CD4-positive, CD25-positive, alpha-beta regulatory T cell (primary cell): ENCODE measurements around the gene SRF. TPM values are rescaled to one million over a fixed set of nuclear protein-coding genes. Genes with fewer than 3 reads are reported as not detected.

ENCODE experiments used
- ATAC-seq, 2 donors: fragments of 150-1000 bp; cut with Tn5 transposase; one replicate each; pipeline ENCODE4 v1.10.0; 2021; ENCODE audit warnings: low read depth in 2 of 2, moderate number of reproducible peaks in 2 of 2, moderate library complexity in 1 of 2
- DNase-seq, 3 donors: peaks; one replicate each; pipeline versions ENCODE4 v3.0.0 to v3.0.0-alpha.2; 2012 to 2022; ENCODE audit warnings: mixed read lengths in 1 of 3
- H3K27ac ChIP-seq: one replicate; pipeline ENCODE4 v1.7.0; 2013; ENCODE audit warnings: mild to moderate bottlenecking, low read length; ENCODE audit not compliant: insufficient read depth, poor library complexity, severe bottlenecking
- H3K27me3 ChIP-seq: one replicate; pipeline ENCODE4 v1.7.0; 2013; ENCODE audit warnings: low read length; ENCODE audit not compliant: control insufficient read depth, insufficient read depth
- H3K36me3 ChIP-seq: one replicate; pipeline ENCODE4 v1.7.0; 2013; ENCODE audit warnings: mild to moderate bottlenecking, low read length, moderate library complexity; ENCODE audit not compliant: control insufficient read depth, insufficient read depth
- H3K4me1 ChIP-seq: 2 replicates; pipeline ENCODE4 v1.7.0; 2013; ENCODE audit warnings: mild to moderate bottlenecking, low read length; ENCODE audit not compliant: insufficient read depth, control insufficient read depth, poor library complexity, severe bottlenecking
- H3K4me3 ChIP-seq: one replicate; pipeline ENCODE4 v1.7.0; 2013; ENCODE audit warnings: low read depth, mild to moderate bottlenecking, low read length, moderate library complexity
- H3K9me3 ChIP-seq, 2 experiments: 1 replicate in 1 of 2; 2 replicates in 1 of 2; pipeline ENCODE4 v1.7.0; 2013; ENCODE audit warnings: low read length in 2 of 2, mild to moderate bottlenecking in 1 of 2, moderate library complexity in 1 of 2; ENCODE audit not compliant: control insufficient read depth in 2 of 2
- H3K27ac Mint-ChIP-seq, 3 donors: one replicate each; pipeline ENCODE4 v1.8.0; 2020 to 2022; ENCODE audit warnings: mild to moderate bottlenecking in 3 of 3, mixed read lengths in 3 of 3, moderate library complexity in 2 of 3
- H3K27me3 Mint-ChIP-seq: one replicate; pipeline ENCODE4 v1.8.0; 2022; ENCODE audit warnings: mild to moderate bottlenecking, mixed read lengths
- H3K36me3 Mint-ChIP-seq: one replicate; pipeline ENCODE4 v1.8.0; 2020; ENCODE audit warnings: mixed read lengths
- H3K4me1 Mint-ChIP-seq, 4 donors: one replicate each; pipeline ENCODE4 v1.8.0; 2020 to 2022; ENCODE audit warnings: mixed read lengths in 4 of 4, mild to moderate bottlenecking in 1 of 4
- H3K4me3 Mint-ChIP-seq, 4 donors: one replicate each; pipeline ENCODE4 v1.8.0; 2020 to 2022; ENCODE audit warnings: mild to moderate bottlenecking in 4 of 4, mixed read lengths in 4 of 4, moderate library complexity in 3 of 4
- H3K9me3 Mint-ChIP-seq, 7 donors: one replicate each; pipeline ENCODE4 v1.8.0; 2020 to 2022; ENCODE audit warnings: mixed read lengths in 7 of 7, mild to moderate bottlenecking in 3 of 7, moderate library complexity in 2 of 7
- polyA plus RNA-seq, 4 donors: library from polyadenylated mRNA; unstranded; fragments of 300-500 nt; fragmentation: Illumina TruSeq; gene quantifications; one replicate each; pipeline ENCODE4 v1.2.3, GENCODE V29; 2021
- total RNA-seq: library from RNA; stranded (reverse); gene quantifications from one replicate; pipeline ENCODE4 v1.2.3, GENCODE V29; 2022

Gene SRF
- total and polyA plus RNA-seq, 5 donors from 2014 or later: 3.3 to 24.0 (median 5.0) TPM

DNA sequence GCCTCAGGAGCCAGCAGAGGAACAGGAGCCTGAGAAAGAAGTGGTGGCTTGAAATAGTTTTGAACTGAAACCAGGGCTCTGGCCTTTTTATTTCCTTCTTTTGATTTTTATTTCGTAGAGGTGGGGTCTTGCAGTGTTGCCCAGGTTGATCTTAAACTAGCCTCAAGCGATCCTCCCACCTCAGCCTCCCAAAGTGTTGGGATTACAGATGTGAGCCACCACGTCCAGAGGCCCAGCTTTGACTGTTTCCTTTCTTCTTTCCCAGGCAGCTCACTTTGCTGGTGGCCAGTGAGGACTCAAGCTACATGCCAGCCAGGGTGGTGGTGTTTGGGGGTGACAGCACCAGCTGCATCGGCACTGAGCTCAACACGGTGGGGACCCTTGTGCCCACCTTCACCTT lies 31.4 kb downstream of the SRF start:
- no peaks in the 10 kb centered on the region for H3K4me1 ChIP-seq
- no peak overlapping the region for H3K27ac ChIP-seq
- Mint-ChIP-seq H3K36me3 (peaks cover 57% of the 10 kb centered on the region), H3K4me1 (peaks cover 0 to 9% (median 2%) of the 10 kb centered on the region in 4 donors), H3K27me3 (no peaks in the 10 kb centered on the region), H3K9me3 (no peaks in the 10 kb centered on the region), H3K4me3 (no peak overlapping the region), H3K27ac (peak overlapping the region in 1 of 3 donors; percentile 53)
- no peak overlapping the region for H3K4me3 ChIP-seq
- ATAC-seq (no peak), DNase-seq (no peak)
- no peaks in the 10 kb centered on the region for H3K27me3 ChIP-seq
- peaks cover 31% of the 10 kb centered on the region for H3K36me3 ChIP-seq
- no peaks in the 10 kb centered on the region for H3K9me3 ChIP-seq

- no peaks in the 10 kb centered on the region for H3K9me3 ChIP-seq
- H3K27me3 Mint-ChIP-seq: no peaks in the 10 kb centered on the region
- DNase-seq (no peak), ATAC-seq (no peak)
- H3K4me3 Mint-ChIP-seq: no peak overlapping the region
- no peak overlapping the region for H3K4me3 ChIP-seq
- peaks cover 54% of the 10 kb centered on the region for H3K36me3 Mint-ChIP-seq
- peaks cover 0 to 9% (median 2%) of the 10 kb centered on the region in 4 donors for H3K4me1 Mint-ChIP-seq
- no peak overlapping the region for H3K27ac Mint-ChIP-seq
- H3K9me3 Mint-ChIP-seq: no peaks in the 10 kb centered on the region
- peaks cover 26% of the 10 kb centered on the region for H3K36me3 ChIP-seq
- no peaks in the 10 kb centered on the region for H3K4me1 ChIP-seq
- H3K27me3 ChIP-seq: no peaks in the 10 kb centered on the region
- no peak overlapping the region for H3K27ac ChIP-seq
These were observed 32.1 kb downstream of the SRF start for GRCh38 chr6:43203029-43203717.

DNA sequence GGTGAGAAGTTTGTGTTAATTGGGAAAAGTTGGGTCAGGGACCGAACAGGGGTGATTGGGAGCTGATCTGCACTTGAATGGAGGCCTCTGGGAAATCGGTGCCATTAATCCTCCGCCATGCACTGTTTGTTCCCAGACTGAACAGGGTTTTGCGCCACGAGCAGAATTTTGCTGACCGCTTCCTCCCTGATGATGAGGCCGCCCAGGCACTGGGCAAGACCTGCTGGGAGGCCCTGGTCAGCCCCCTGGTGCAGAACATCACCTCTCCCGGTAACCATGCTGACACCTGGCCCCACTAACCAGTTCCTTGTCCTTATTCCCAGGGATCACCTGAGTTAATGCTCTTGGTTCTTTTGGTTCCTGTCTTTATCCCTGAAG lies 32.6 kb downstream of the SRF start:
- Histone ChIP-seq H3K27me3 (no peaks in the 10 kb centered on the region), H3K4me1 (no peaks in the 10 kb centered on the region), H3K4me3 (no peak overlapping the region), H3K9me3 (no peaks in the 10 kb centered on the region), H3K27ac (no peak overlapping the region), H3K36me3 (peaks cover 26% of the 10 kb centered on the region)
- Mint-ChIP-seq H3K36me3 (peaks cover 54% of the 10 kb centered on the region), H3K27ac (peak overlapping the region in 2 of 3 donors; percentile 5 to 64), H3K4me1 (peaks cover 0 to 9% (median 2%) of the 10 kb centered on the region in 4 donors), H3K9me3 (no peaks in the 10 kb centered on the region), H3K27me3 (no peaks in the 10 kb centered on the region), H3K4me3 (peak overlapping the region in 1 of 4 donors; percentile 32)
- ATAC-seq (no peak), DNase-seq (no peak)

DNA sequence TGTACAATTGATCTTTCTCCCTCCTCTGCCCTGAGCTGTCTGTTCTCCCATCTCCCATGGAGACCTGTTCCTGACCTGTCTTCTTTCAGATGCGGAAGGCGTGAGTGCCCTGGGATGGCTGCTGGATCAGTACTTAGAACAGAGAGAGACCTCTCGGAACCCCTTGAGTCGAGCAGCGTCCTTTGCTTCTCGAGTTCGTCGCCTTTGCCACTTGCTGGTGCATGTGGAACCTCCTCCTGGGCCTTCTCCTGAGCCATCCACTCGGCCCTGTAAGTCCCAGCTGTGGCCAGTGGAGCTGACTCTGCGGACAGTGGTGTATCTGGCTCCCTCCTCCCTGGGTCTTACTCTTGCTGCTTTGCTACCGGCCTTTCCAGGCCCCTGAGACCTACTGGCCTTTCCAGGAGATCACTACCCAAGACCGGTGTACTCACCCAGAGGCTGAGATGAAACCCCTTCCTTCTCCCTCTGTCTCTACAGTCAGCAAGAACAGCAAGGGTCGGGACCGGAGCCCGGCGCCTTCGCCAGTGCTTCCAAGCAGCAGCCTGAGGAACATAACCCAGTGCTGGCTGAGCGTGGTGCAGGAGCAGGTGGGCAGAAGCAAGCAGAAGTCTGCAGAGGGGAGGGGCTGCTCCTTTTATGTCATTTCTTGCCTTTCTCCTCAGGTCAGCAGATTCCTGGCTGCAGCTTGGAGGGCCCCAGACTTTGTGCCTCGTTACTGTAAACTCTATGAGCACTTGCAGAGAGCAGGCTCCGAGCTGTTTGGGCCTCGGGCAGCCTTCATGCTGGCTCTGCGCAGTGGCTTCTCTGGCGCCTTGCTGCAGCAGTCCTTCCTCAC lies 33.4 kb downstream of the SRF start:
- ATAC-seq (no peak), DNase-seq (no peak)
- H3K36me3 Mint-ChIP-seq: peaks cover 53% of the 10 kb centered on the region

GRCh38 chr6:43205849-43206248 lies 34.8 kb downstream of the SRF start:
- H3K9me3 Mint-ChIP-seq: no peaks in the 10 kb centered on the region
- H3K27ac Mint-ChIP-seq: peak overlapping the region in 1 of 3 donors; percentile 63
- Histone ChIP-seq H3K27me3 (no peaks in the 10 kb centered on the region), H3K9me3 (no peaks in the 10 kb centered on the region), H3K4me3 (no peak overlapping the region), H3K27ac (no peak overlapping the region), H3K4me1 (no peaks in the 10 kb centered on the region), H3K36me3 (peaks cover 14% of the 10 kb centered on the region)
- H3K36me3 Mint-ChIP-seq: peaks cover 41% of the 10 kb centered on the region
- DNase-seq (no peak), ATAC-seq (no peak)
- H3K4me1 Mint-ChIP-seq: peaks cover 0 to 8% (median 1%) of the 10 kb centered on the region in 4 donors
- H3K4me3 Mint-ChIP-seq: no peak overlapping the region
- no peaks in the 10 kb centered on the region for H3K27me3 Mint-ChIP-seq

More for the DNA sequence above, 33.4 kb downstream of the SRF start:
- Histone ChIP-seq H3K4me1 (no peaks in the 10 kb centered on the region), H3K27ac (no peak overlapping the region), H3K36me3 (peaks cover 23% of the 10 kb centered on the region), H3K27me3 (no peaks in the 10 kb centered on the region), H3K4me3 (no peak overlapping the region), H3K9me3 (no peaks in the 10 kb centered on the region)
- H3K27ac Mint-ChIP-seq: peak overlapping the region in 2 of 3 donors; percentile 49 to 64
- no peaks in the 10 kb centered on the region for H3K9me3 Mint-ChIP-seq
- no peaks in the 10 kb centered on the region for H3K27me3 Mint-ChIP-seq
- H3K4me3 Mint-ChIP-seq: no peak overlapping the region
- H3K4me1 Mint-ChIP-seq: peaks cover 0 to 9% (median 2%) of the 10 kb centered on the region in 4 donors

DNA sequence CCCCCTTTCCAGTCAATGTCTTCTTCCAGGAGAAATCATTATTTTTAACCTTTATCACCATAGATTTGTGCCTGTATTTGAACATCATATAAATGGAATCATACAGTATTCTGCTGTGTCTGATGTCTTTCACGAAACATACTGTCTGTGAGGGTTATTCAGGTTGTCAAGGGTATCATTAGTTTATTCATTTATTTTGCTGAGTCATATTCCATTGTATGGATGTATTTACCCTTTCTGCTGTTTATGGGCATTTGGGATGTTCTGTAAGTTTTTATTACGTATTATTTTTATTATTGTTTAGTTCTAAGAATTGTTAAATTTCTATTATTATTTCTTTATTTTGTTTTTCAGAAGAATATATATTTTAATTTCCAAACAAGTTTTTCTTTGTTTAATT lies 36.2 kb downstream of the SRF start:
- peaks cover 13% of the 10 kb centered on the region for H3K36me3 ChIP-seq
- H3K4me1 Mint-ChIP-seq: peaks cover 0 to 5% (median 1%) of the 10 kb centered on the region in 4 donors
- no peak overlapping the region for H3K27ac ChIP-seq
- H3K4me3 Mint-ChIP-seq: no peak overlapping the region
- no peaks in the 10 kb centered on the region for H3K27me3 Mint-ChIP-seq
- no peaks in the 10 kb centered on the region for H3K4me1 ChIP-seq
- no peak overlapping the region for H3K4me3 ChIP-seq
- no peak for DNase-seq
- H3K9me3 ChIP-seq: no peaks in the 10 kb centered on the region
- H3K9me3 Mint-ChIP-seq: no peaks in the 10 kb centered on the region
- H3K36me3 Mint-ChIP-seq: peaks cover 29% of the 10 kb centered on the region
- no peak for ATAC-seq
- no peak overlapping the region for H3K27ac Mint-ChIP-seq
- H3K27me3 ChIP-seq: no peaks in the 10 kb centered on the region

DNA sequence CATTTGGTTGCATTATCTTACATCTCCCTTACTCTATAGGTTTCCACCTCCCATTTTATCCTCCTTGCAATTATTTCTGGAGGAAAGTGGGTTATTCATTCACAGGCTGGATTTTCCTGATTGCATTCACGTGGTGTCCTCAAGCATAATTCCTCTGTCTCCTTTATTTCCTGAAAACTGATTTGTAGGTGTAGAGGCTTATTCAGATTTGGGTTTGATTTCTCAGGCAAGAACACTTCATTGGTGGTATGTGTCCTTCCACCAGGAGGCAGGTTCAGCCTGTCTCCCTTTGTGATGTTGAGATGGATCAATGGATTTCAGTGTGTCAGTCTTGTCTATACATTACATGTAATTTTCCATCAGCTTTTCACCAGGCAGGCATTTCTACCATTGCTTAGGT lies 40.9 kb downstream of the SRF start:
- peaks cover 17% of the 10 kb centered on the region for H3K36me3 Mint-ChIP-seq

More for the DNA sequence above, 40.9 kb downstream of the SRF start:
- Histone ChIP-seq H3K4me3 (no peak overlapping the region), H3K27me3 (no peaks in the 10 kb centered on the region), H3K9me3 (no peaks in the 10 kb centered on the region), H3K27ac (no peak overlapping the region), H3K4me1 (no peaks in the 10 kb centered on the region), H3K36me3 (peaks cover 25% of the 10 kb centered on the region)
- Mint-ChIP-seq H3K9me3 (no peaks in the 10 kb centered on the region), H3K4me3 (no peak overlapping the region), H3K27ac (no peak overlapping the region), H3K27me3 (no peaks in the 10 kb centered on the region), H3K4me1 (peaks cover 0 to 5% (median 1%) of the 10 kb centered on the region in 4 donors)
- DNase-seq (peak in 1 of 3 donors; percentile 19), ATAC-seq (no peak)
